DOHH2 (cell line): Measurements from ENCODE around the gene ZNF136.

Experiments used
- H3F3A ChIP-seq: fragments of 200-600 bp; sonication (generic), shearing (Covaris generic); 2 replicates; pipeline ENCODE4 v1.6.0; 2016; ENCODE audit warnings: antibody characterized with exemption, mild to moderate bottlenecking; ENCODE audit not compliant: control insufficient read depth, insufficient read depth
- H3K27ac ChIP-seq: fragments of 200-600 bp; sonication (generic); 2 replicates; pipeline ENCODE4 v1.5.1; 2014; ENCODE audit warnings: low read depth, mild to moderate bottlenecking, low read length, moderate library complexity
- H3K27me3 ChIP-seq: fragments of 200-600 bp; sonication (generic); 2 replicates; pipeline ENCODE4 v1.6.1; 2014; ENCODE audit warnings: mild to moderate bottlenecking, low read length, mixed read lengths; ENCODE audit not compliant: control insufficient read depth
- H3K36me3 ChIP-seq: fragments of 200-600 bp; sonication (generic); 2 replicates; pipeline ENCODE4 v1.6.1; 2014; ENCODE audit warnings: mild to moderate bottlenecking, low read length, moderate library complexity, mixed read lengths; ENCODE audit not compliant: control insufficient read depth
- H3K4me1 ChIP-seq: fragments of 200-600 bp; sonication (generic); 2 replicates; pipeline ENCODE4 v1.6.1; 2014; ENCODE audit warnings: mild to moderate bottlenecking, low read length, mixed read lengths; ENCODE audit not compliant: control insufficient read depth
- H3K4me2 ChIP-seq: fragments of 200-600 bp; sonication (generic); 2 replicates; pipeline ENCODE4 v1.6.0; 2014; ENCODE audit warnings: mild to moderate bottlenecking, low read length, moderate library complexity
- H3K4me3 ChIP-seq: fragments of 200-600 bp; sonication (generic); 2 replicates; pipeline ENCODE4 v1.5.1; 2014; ENCODE audit warnings: mild to moderate bottlenecking, low read length, mixed read lengths
- H3K79me2 ChIP-seq: fragments of 200-600 bp; sonication (generic); 2 replicates; pipeline ENCODE4 v1.6.1; 2014; ENCODE audit warnings: mild to moderate bottlenecking, low read length, mixed read lengths; ENCODE audit not compliant: control insufficient read depth
- H3K9me2 ChIP-seq: fragments of 200-600 bp; sonication (generic); replicated peaks from 2 replicates; pipeline ENCODE4 v1.6.1; 2014; ENCODE audit warnings: mild to moderate bottlenecking, low read length, mixed read lengths; ENCODE audit not compliant: control insufficient read depth
- H3K9me3 ChIP-seq: fragments of 200-600 bp; sonication (generic); 2 replicates; pipeline ENCODE4 v1.6.1; 2014; ENCODE audit warnings: antibody characterized with exemption, low read length, mixed read lengths; ENCODE audit not compliant: control insufficient read depth, insufficient read depth
- H4K20me1 ChIP-seq: fragments of 200-600 bp; sonication (generic); 2 replicates; pipeline ENCODE4 v1.6.0; 2014; ENCODE audit warnings: low read depth, mild to moderate bottlenecking, antibody characterized with exemption, low read length, moderate library complexity; ENCODE audit not compliant: control insufficient read depth, insufficient read depth
- EZH2phosphoT487 ChIP-seq: fragments of 200-600 bp; sonication (generic); IDR thresholded peaks from 2 replicates; pipeline ENCODE4 v1.6.1; 2017; ENCODE audit warnings: borderline replicate concordance, mild to moderate bottlenecking, antibody characterized with exemption, low read length, moderate library complexity, mixed read lengths
- TF ChIP-seq, protein P1 (sequence below): fragments of 200-600 bp; sonication (generic); IDR thresholded peaks from one replicate; pipeline ENCODE4 v1.5.1; 2014; ENCODE audit warnings: antibody characterized with exemption, mild to moderate bottlenecking, low read depth, low read length; ENCODE audit not compliant: poor library complexity, severe bottlenecking

Gene ZNF136

DNA sequence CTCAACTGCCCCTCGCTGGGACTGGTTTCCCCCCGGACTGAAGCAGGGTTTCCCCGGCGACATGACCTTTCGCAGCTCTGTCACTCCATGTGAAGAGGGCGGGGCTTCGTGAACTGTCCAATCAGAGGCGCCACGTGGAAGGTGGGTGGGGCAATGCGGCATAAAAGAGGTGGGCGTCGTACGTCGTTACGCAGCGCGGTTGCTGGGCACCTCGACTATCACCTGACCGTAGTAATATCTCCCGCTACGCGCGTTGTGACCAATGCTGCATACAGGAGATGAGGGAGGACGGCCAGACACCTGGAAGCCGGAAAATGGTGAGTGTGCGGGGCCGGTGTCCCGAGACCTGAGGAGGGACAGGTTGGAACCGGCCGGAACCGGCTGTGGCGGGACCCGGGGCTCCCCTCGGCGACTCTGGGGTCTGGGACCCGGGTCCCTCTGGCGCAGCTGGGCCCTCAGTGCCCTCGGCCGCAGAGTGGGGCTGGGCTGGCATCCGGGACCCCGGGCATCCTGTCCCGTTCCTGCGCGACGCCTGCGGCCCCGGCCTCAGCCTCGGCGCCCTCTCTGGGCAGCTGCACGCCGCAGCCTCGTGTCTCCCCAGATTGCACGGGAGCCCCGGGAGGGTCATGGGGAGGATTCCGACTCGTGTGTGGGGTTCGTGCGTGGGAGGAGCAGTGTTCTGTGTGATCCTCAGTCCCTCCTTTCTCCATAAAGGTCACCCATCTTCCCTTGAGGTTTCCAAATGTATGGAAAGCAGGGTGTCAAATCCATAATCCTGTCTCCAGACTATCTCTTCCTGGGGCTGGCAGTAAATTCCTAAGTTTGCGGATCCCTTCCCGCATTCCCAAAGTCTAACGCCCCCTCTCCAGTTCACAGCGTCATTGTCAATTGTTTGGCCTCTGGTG lies 32.2 kb downstream of the ZNF136 start:
- H4K20me1 ChIP-seq: no peaks in the 10 kb centered on the region
- no peaks in the 10 kb centered on the region for H3K27me3 ChIP-seq
- no peaks in the 10 kb centered on the region for H3F3A ChIP-seq
- H3K4me2 ChIP-seq: no peak overlapping the region
- no peak overlapping the region for H3K4me3 ChIP-seq
- peaks cover 12% of the 10 kb centered on the region for H3K36me3 ChIP-seq
- no peak for TF ChIP-seq EZH2phosphoT487
- TF ChIP-seq, protein P1, sequence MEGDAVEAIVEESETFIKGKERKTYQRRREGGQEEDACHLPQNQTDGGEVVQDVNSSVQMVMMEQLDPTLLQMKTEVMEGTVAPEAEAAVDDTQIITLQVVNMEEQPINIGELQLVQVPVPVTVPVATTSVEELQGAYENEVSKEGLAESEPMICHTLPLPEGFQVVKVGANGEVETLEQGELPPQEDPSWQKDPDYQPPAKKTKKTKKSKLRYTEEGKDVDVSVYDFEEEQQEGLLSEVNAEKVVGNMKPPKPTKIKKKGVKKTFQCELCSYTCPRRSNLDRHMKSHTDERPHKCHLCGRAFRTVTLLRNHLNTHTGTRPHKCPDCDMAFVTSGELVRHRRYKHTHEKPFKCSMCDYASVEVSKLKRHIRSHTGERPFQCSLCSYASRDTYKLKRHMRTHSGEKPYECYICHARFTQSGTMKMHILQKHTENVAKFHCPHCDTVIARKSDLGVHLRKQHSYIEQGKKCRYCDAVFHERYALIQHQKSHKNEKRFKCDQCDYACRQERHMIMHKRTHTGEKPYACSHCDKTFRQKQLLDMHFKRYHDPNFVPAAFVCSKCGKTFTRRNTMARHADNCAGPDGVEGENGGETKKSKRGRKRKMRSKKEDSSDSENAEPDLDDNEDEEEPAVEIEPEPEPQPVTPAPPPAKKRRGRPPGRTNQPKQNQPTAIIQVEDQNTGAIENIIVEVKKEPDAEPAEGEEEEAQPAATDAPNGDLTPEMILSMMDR: no peak
- peaks cover 23% of the 10 kb centered on the region; the same call in 1 of the 2 replicates for H3K9me3 ChIP-seq
- H3K9me2 ChIP-seq: no peaks in the 10 kb centered on the region
- H3K27ac ChIP-seq: no peak overlapping the region
- no peaks in the 10 kb centered on the region for H3K79me2 ChIP-seq
- H3K4me1 ChIP-seq: no peaks in the 10 kb centered on the region

DNA sequence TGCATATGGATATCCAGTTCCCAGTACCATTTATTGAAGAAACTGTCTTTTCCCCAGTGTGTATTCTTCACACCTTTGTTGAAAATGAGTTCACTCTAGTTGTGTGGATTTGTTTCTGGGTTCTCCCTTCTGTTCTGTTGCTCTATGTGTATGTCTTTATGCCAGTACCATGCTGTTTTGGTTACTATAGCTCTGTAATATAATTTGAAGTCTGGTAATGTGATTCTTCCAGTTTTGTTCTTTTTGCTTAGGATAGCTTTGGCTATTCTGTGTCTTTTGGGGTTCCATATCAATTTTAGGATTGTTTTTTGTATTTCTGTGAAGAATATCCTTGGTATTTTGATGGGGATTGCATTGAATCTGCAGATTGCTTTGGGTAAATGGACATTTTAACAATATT lies 35.2 kb downstream of the ZNF136 start:
- no peaks in the 10 kb centered on the region for H3K4me1 ChIP-seq
- no peak overlapping the region for H3K27ac ChIP-seq
- peaks cover 21% of the 10 kb centered on the region; the same call in 1 of the 2 replicates for H3K9me3 ChIP-seq
- no peaks in the 10 kb centered on the region for H3F3A ChIP-seq
- no peak overlapping the region for H3K4me3 ChIP-seq
- no peaks in the 10 kb centered on the region for H3K9me2 ChIP-seq
- H3K36me3 ChIP-seq: peaks cover 5% of the 10 kb centered on the region; the same call in 1 of the 2 replicates
- H3K4me2 ChIP-seq: no peak overlapping the region
- H3K27me3 ChIP-seq: no peaks in the 10 kb centered on the region
- TF ChIP-seq, protein P1: no peak
- no peak for TF ChIP-seq EZH2phosphoT487
- no peaks in the 10 kb centered on the region for H3K79me2 ChIP-seq
- no peaks in the 10 kb centered on the region for H4K20me1 ChIP-seq

DNA sequence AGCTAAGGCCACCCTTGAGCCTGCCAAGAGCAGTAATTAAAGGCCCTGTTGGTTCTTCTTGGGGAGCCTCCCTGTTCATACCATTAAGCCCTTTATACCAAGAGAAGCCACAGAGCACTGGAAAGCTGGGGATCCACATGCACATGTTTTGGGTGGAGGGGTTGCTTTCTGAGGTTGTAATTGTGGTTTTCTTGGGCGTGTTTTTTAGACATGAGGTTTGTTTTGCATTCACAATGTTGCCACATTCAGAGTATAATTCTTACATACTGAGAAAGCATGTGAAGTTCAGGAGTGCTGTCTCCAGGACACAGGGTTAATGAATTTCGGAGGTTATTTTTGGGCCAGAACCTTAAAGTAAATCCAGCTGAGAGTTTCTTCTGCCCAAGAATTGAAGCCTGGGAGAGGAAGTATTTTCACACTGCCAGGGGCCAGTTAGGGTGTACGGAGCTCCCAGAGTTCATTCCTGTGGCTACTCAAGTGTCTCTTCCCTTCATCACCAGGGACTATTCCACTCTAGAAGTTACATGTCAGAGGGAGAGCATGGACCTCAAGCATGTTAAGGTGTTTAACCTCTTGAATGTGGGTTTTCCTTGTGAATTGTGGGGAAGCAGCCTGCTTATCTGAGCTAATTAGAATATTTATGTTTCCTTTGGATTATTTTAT lies 37.0 kb downstream of the ZNF136 start:
- Histone ChIP-seq H3K9me2 (no peaks in the 10 kb centered on the region), H3K27me3 (no peaks in the 10 kb centered on the region), H3F3A (no peaks in the 10 kb centered on the region), H4K20me1 (no peaks in the 10 kb centered on the region), H3K36me3 (peaks cover under 1% of the 10 kb centered on the region; the same call in 1 of the 2 replicates), H3K27ac (no peak overlapping the region), H3K9me3 (peaks cover 11% of the 10 kb centered on the region; the same call in 1 of the 2 replicates), H3K4me3 (no peak overlapping the region), H3K4me2 (no peak overlapping the region), H3K4me1 (no peaks in the 10 kb centered on the region), H3K79me2 (no peaks in the 10 kb centered on the region)
- TF ChIP-seq EZH2phosphoT487: no peak
- TF ChIP-seq, protein P1: no peak
